Measurements from ENCODE around the gene SELE. TPM values are rescaled to one million over a fixed set of nuclear protein-coding genes. Genes with fewer than 3 reads are reported as not detected.

Gene SELE
- total RNA-seq, 4 donors from 2014 or later: 0.67 to 16.3 (median 1.5) TPM

- Histone ChIP-seq H3K36me3 (no peaks in the 10 kb centered on the region), H3K4me1 (no peaks in the 10 kb centered on the region), H3K27ac (no peak overlapping the region), H3K27me3 (no peaks in the 10 kb centered on the region), H3K9me3 (no peaks in the 10 kb centered on the region), H3K4me3 (replicated peaks in 1 of 3) (no peak overlapping the region)
- TF ChIP-seq POLR2A (IDR thresholded peaks at IDR 0.05): no peak
- TF ChIP-seq, protein P1, sequence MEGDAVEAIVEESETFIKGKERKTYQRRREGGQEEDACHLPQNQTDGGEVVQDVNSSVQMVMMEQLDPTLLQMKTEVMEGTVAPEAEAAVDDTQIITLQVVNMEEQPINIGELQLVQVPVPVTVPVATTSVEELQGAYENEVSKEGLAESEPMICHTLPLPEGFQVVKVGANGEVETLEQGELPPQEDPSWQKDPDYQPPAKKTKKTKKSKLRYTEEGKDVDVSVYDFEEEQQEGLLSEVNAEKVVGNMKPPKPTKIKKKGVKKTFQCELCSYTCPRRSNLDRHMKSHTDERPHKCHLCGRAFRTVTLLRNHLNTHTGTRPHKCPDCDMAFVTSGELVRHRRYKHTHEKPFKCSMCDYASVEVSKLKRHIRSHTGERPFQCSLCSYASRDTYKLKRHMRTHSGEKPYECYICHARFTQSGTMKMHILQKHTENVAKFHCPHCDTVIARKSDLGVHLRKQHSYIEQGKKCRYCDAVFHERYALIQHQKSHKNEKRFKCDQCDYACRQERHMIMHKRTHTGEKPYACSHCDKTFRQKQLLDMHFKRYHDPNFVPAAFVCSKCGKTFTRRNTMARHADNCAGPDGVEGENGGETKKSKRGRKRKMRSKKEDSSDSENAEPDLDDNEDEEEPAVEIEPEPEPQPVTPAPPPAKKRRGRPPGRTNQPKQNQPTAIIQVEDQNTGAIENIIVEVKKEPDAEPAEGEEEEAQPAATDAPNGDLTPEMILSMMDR (IDR thresholded peaks at IDR 0.05): no peak
- intact Hi-C loops (cut with DNase I): no loop called here
- whole genome bisulfite sequencing, 2 donors: 72 to 73% methylated on average over 4 of the region's 4 CpGs
- DNase-seq: no peak
Observed at GRCh38 chr1:169753549-169753948, 19.7 kb upstream of the SELE start.

GRCh38 chr1:169750041-169750440 is 16.2 kb upstream of the SELE start:
- H3K27ac ChIP-seq: no peak overlapping the region
- 71 to 79% methylated on average over 1 of the region's 1 CpG for WGBS, 2 donors
- no peak overlapping the region for H3K4me3 ChIP-seq (replicated peaks in 1 of 3)
- H3K9me3 ChIP-seq: no peaks in the 10 kb centered on the region
- TF ChIP-seq, protein P1 (IDR thresholded peaks at IDR 0.05): no peak
- no peak for TF ChIP-seq POLR2A (IDR thresholded peaks at IDR 0.05)
- no peaks in the 10 kb centered on the region for H3K36me3 ChIP-seq
- H3K4me1 ChIP-seq: no peaks in the 10 kb centered on the region
- no peak for DNase-seq
- H3K27me3 ChIP-seq: no peaks in the 10 kb centered on the region
- intact Hi-C loops (cut with DNase I): no loop called here

DNA sequence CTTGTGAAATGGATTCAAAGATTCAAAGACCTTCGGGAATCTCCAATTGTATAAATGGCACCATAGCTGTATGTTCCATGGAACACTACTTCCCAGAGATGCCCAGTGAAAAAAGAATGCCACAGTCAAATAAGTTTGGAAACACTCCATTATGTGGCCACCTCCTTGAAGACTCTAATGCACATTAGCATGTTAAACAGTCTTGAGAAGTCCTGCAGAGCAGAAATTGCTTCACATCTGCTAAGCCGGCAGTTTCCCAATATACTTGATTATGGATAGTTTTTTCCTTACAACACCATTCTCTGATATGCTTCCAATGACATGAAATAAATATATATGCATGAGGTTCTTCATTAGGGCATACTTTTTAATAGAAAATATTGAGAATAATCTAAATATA is 12.7 kb upstream of the SELE start:
- TF ChIP-seq, protein P1 (IDR thresholded peaks at IDR 0.05): no peak
- no peak for TF ChIP-seq POLR2A (IDR thresholded peaks at IDR 0.05)
- Histone ChIP-seq H3K27ac (no peak overlapping the region), H3K4me3 (replicated peaks in 1 of 3) (no peak overlapping the region), H3K36me3 (no peaks in the 10 kb centered on the region), H3K27me3 (no peaks in the 10 kb centered on the region), H3K9me3 (no peaks in the 10 kb centered on the region), H3K4me1 (peaks cover 3 to 6% of the 10 kb centered on the region in 2 donors)
- intact Hi-C loops (cut with DNase I): no loop called here
- DNase-seq: no peak
- WGBS, 2 donors: 90 to 95% methylated on average over 2 of the region's 2 CpGs

DNA sequence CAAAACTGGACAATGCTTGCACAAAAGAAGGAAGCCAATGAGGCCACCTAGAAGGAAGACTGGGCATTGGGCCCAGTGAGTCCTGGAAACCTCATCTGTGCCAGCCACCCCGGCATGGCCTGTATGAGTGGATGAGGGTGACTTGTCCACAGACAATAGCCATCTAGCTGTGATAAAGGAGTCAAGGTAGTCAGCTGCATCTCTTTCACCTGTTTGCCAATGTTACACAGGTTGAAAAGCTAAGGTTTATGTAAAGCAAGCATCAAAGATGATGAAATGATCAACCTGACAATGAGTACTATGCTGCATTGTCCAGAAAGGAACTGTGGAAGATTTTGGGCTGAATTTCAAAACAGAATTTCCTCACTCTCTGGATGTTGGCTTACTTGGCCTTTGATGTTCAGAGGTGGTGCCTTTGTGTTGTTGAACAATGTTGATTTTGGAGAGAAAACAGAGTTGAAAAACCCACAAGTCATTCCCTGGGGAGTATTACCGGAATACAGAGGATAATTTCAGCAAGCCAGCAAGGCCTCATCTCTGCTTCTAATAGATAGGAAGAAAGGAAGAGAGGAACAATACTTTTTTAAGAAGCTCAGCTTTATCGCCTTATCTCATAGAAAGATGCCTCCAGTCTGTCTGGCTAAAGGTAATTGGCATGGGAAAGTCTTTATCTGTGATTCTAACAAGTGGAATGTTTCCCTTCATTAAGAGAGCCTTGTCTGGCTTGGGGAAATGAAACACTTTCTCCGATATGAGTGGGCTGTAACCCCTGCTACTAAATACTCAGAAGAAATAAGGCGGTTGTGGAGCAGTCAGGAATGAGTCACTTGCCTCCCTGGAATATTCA is 11.4 kb upstream of the SELE start:
- Histone ChIP-seq H3K4me1 (peaks cover 9 to 10% of the 10 kb centered on the region in 2 donors), H3K9me3 (no peaks in the 10 kb centered on the region), H3K27me3 (no peaks in the 10 kb centered on the region), H3K27ac (no peak overlapping the region), H3K4me3 (replicated peaks in 1 of 3) (no peak overlapping the region), H3K36me3 (no peaks in the 10 kb centered on the region)
- DNase-seq: no peak
- TF ChIP-seq, protein P1 (IDR thresholded peaks at IDR 0.05): no peak
- no peak for TF ChIP-seq POLR2A (IDR thresholded peaks at IDR 0.05)
- WGBS, 2 donors: 54 to 55% methylated on average over 5 of the region's 5 CpGs
- intact Hi-C loops (cut with DNase I): no loop called here

GRCh38 chr1:169741666-169742394 is 8.0 kb upstream of the SELE start:
- Histone ChIP-seq H3K36me3 (no peaks in the 10 kb centered on the region), H3K27me3 (no peaks in the 10 kb centered on the region), H3K4me1 (peaks cover 9 to 10% of the 10 kb centered on the region in 2 donors), H3K4me3 (replicated peaks in 1 of 3) (no peak overlapping the region), H3K9me3 (no peaks in the 10 kb centered on the region), H3K27ac (no peak overlapping the region)
- TF ChIP-seq, protein P1 (IDR thresholded peaks at IDR 0.05): no peak
- no peak for TF ChIP-seq POLR2A (IDR thresholded peaks at IDR 0.05)
- WGBS, 2 donors: 37 to 44% methylated on average over 6 of the region's 6 CpGs
- intact Hi-C loops (cut with DNase I): no loop called here
- peak; percentile 44 to 53 for DNase-seq
